ENCODE results near the gene CDH22. TPM values are rescaled to one million over a fixed set of nuclear protein-coding genes. Genes with fewer than 3 reads are reported as not detected.

Gene CDH22
- total RNA-seq, 2 experiments from 2014 or later, result not detected

DNA sequence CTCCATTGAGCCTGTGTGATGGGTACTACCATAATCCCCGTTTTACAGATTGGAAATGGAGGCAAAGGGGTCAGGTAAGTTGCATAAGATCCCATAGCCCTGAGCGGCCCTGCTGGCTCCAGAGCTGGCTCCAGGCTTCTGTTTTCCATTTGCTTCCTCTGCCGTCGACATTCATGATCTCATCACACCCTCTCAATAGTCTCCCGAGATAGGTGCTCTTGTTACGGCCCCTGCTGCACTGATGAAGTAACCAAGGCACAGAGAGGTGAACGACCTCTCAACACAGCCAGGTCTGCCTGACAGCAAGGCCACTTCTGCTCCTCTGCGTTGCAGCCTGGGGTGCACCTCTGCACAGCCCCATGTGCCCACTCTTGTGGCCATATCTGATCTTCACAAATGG, 16.9 kb downstream of the CDH22 start:
- Mint-ChIP-seq H3K27ac (no peak overlapping the region), H3K36me3 (no peaks in the 10 kb centered on the region), H3K4me3 (no peak overlapping the region), H3K9me3 (no peaks in the 10 kb centered on the region), H3K4me1 (no peaks in the 10 kb centered on the region), H3K27me3 (peaks cover 19% of the 10 kb centered on the region)
- ATAC-seq (ENCODE audit: low read depth), result no peak
- POLR2A ChIA-PET, result no interaction called here
- DNase-seq, result no peak

DNA sequence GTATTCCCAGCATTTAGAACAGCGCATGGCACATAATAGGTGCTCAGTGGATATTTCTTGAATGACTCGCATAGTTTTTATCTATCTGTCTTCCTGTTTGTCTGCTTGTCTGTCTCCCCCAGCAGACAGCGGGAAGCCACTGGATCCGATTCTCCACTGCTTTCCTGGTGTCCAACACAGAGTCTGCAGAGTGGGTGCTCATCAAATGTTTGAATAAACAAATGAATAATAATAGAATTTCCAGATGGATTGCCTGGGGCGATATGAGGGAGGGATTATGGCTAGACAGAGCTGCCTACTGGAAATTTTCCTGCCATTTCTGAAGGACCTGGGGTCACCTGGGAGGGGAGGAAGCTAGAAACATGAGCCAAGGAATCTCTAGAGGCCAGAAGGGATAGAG, 18.9 kb downstream of the CDH22 start:
- ATAC-seq (ENCODE audit: low read depth), result no peak
- DNase-seq, result no peak
- Mint-ChIP-seq H3K36me3 (no peaks in the 10 kb centered on the region), H3K27me3 (peaks cover 21% of the 10 kb centered on the region), H3K9me3 (no peaks in the 10 kb centered on the region), H3K4me3 (no peak overlapping the region), H3K27ac (no peak overlapping the region), H3K4me1 (no peaks in the 10 kb centered on the region)
- POLR2A ChIA-PET, result no interaction called here

DNA sequence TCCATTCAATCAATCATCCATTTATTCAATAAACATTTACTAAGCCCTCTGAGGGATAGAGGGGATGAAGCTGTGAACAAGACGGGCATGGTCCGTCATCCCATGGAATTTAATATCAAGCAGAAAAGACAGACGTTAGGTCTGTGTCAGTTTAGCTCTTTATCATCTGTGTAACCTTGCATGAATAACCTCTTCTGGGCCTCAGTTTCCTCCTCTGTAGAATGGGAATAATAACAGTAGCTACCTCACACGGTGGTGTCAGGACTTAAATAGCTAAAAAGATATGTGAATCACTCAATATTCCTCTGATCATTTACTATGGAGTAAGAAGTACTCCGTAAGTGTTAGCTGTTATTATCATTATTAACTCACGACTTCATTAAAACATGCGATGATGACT, 21.3 kb downstream of the CDH22 start:
- POLR2A ChIA-PET, result no interaction called here
- H3K4me3 Mint-ChIP-seq, result no peak overlapping the region
- no peaks in the 10 kb centered on the region for H3K9me3 Mint-ChIP-seq
- H3K4me1 Mint-ChIP-seq, result no peaks in the 10 kb centered on the region
- no peak for DNase-seq
- no peak overlapping the region for H3K27ac Mint-ChIP-seq
- ATAC-seq (ENCODE audit: low read depth), result no peak
- H3K36me3 Mint-ChIP-seq, result no peaks in the 10 kb centered on the region
- H3K27me3 Mint-ChIP-seq, result peaks cover 32% of the 10 kb centered on the region

DNA sequence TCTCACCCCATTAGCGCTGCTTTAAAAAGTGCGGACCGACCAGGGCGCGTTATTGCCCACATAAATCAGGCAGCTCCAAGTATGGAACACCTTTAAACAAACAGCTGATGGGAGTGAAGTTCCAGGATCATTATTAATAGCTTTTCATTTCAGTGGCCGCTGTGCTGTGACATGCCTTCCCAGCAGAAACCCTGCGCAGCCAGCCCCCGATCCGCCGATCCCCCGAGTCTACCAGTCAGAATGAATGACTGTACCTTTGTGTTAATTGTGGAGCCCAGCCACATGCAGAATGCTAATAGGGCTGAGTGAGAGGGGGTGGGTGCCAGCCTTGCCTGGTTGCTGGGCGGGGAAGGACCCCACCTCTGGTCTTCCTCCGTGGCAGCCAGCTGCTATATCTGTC, 21.9 kb downstream of the CDH22 start:
- Mint-ChIP-seq H3K4me1 (no peaks in the 10 kb centered on the region), H3K9me3 (no peaks in the 10 kb centered on the region), H3K36me3 (no peaks in the 10 kb centered on the region), H3K27ac (no peak overlapping the region), H3K27me3 (peaks cover 27% of the 10 kb centered on the region), H3K4me3 (no peak overlapping the region)
- ATAC-seq (ENCODE audit: low read depth) (no peak), DNase-seq (no peak)
- POLR2A ChIA-PET, result no interaction called here

DNA sequence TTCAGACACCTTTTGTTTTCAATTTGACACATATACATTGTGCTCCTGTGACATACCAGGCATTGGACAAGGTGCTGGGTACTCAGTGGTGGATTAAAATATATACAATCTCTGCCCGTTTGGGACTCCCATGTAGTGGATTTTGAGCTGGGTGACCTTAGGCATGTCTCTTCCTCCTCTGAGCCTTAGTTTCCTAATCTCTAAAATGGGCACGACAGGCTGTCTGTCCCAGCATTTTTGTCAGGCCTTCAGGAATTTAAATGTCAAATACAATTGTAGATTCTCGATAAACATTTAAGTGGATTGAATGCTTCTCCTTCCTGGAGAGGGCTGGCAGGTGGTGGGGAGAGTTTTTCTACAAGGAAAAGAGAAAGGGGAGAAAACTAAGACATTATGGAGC, 22.6 kb downstream of the CDH22 start:
- H3K4me1 Mint-ChIP-seq, result no peaks in the 10 kb centered on the region
- peaks cover 29% of the 10 kb centered on the region for H3K27me3 Mint-ChIP-seq
- DNase-seq (no peak), ATAC-seq (ENCODE audit: low read depth) (no peak)
- POLR2A ChIA-PET, result no interaction called here
- H3K36me3 Mint-ChIP-seq, result no peaks in the 10 kb centered on the region
- no peak overlapping the region for H3K4me3 Mint-ChIP-seq
- H3K9me3 Mint-ChIP-seq, result no peaks in the 10 kb centered on the region
- no peak overlapping the region for H3K27ac Mint-ChIP-seq

DNA sequence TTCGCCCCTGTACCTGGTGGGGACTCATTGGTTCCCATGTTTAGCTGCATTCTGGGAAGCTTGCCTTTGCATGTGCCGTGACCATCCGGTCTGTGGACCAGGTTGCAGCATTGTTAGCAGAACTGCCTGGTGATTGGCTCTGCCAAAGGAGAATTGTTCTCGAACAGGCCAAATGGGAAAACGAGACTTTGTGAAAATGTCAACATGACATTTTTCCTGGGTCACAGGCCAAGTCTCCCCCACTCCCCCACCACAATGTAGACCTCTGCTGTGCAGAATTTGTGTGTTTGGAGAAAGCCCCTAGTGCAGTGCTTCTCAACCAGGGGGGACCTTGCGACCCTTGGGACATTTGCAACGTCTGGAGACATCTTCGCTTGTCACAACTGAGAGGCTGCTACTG, 23.2 kb downstream of the CDH22 start:
- Mint-ChIP-seq H3K4me1 (no peaks in the 10 kb centered on the region), H3K4me3 (no peak overlapping the region)
- POLR2A ChIA-PET, result no interaction called here

DNA sequence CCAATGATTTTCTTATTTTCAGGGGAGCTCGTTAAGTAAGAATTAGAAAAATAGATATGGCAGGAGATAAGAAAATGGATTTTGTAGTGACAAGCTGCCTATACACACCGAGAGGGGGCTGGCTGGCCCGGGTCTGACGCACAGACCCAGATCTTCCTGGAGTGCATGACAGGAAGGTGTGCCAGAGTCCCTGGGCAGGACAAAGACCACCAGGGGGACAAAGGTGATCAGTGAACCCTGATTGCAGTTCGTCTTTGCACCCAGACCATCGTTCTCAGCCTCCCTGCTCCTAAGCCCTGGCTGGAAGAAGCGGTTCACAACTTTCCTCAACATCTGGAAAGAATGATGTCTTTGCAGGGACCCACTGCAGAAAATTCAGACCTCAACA, 24.3 kb downstream of the CDH22 start:
- Mint-ChIP-seq H3K27me3 (peaks cover 24% of the 10 kb centered on the region), H3K4me3 (no peak overlapping the region), H3K9me3 (no peaks in the 10 kb centered on the region), H3K36me3 (no peaks in the 10 kb centered on the region), H3K27ac (no peak overlapping the region), H3K4me1 (no peaks in the 10 kb centered on the region)
- POLR2A ChIA-PET, result no interaction called here
- no peak for ATAC-seq (ENCODE audit: low read depth)
- no peak for DNase-seq

More for the DNA sequence above, 23.2 kb downstream of the CDH22 start:
- Mint-ChIP-seq H3K36me3 (no peaks in the 10 kb centered on the region), H3K27ac (no peak overlapping the region), H3K9me3 (no peaks in the 10 kb centered on the region), H3K27me3 (peaks cover 24% of the 10 kb centered on the region)
- ATAC-seq (ENCODE audit: low read depth), result no peak
- DNase-seq, result no peak

DNA sequence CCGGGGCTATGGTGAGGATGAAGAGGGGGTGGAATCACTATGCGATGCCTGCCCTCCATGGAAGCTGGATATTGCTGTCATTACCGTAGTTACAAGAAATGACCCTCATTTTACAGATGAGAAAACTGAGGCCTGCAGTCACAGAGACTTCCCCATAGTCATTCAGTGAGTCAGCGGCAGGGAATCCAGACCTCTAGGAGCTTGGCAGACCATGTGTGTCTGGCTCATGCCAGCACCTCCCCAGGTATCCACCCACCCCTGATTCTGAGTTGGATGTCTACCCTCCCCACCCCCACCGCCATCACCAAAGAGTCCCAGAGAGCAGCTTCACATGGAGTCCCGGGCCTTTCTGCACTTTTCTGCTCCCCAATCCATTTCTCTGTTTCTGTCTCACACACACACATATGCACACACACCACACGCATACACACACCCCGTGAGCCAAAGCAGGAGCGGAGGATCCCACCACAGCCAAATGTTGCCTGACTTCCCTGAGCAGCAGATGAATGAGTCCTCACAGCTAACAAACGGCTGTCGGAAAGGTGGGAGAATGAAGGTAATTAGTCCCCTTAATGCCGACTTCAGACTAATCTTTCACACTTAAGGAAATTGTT, 24.8 kb downstream of the CDH22 start:
- Mint-ChIP-seq H3K9me3 (no peaks in the 10 kb centered on the region), H3K4me1 (no peaks in the 10 kb centered on the region), H3K27me3 (peaks cover 24% of the 10 kb centered on the region), H3K4me3 (no peak overlapping the region), H3K36me3 (no peaks in the 10 kb centered on the region), H3K27ac (no peak overlapping the region)
- ATAC-seq (ENCODE audit: low read depth) (no peak), DNase-seq (no peak)
- POLR2A ChIA-PET, result no interaction called here

DNA sequence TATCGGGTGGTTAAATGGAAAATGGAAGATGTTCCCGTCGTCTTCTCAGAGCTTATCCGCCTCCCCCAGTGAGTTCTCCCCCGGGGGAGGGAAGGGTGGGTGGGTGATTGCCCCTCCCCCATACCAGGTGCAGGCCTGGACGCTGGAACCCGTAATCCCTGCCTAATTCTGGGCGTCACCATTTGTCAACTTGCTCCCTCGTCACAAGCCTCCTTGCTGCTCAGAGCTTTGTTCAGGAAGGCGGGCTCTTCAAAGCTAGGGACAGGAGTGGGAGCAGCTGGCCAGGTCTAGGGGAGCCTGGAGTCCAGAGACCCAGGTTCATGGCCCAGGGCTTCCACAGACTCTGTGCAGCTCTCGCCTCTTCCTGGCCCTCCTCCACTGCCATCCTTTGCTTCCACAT, 25.6 kb downstream of the CDH22 start:
- Mint-ChIP-seq H3K36me3 (no peaks in the 10 kb centered on the region), H3K27me3 (peaks cover 26% of the 10 kb centered on the region), H3K9me3 (no peaks in the 10 kb centered on the region), H3K4me3 (no peak overlapping the region), H3K27ac (no peak overlapping the region), H3K4me1 (no peaks in the 10 kb centered on the region)
- POLR2A ChIA-PET, result no interaction called here
- DNase-seq (no peak), ATAC-seq (ENCODE audit: low read depth) (no peak)

DNA sequence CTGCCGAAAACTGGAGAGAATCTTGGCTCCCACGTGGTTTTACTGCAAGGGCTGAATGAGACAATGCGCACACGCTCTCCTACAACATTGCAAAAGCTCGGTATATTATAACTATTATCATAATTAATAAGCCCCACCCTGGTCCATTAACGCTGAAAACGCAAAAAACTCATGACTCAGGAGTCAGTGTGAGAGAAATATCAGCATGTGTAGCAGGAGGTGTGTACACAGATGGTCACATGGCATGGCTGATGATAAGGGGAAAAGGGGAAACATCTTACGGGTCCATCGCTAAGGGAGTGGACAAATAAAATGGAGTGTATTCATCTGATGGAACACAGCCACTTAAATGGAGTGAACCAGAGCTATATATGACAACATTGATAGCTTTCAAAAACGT, 29.2 kb downstream of the CDH22 start:
- Mint-ChIP-seq H3K4me3 (no peak overlapping the region), H3K9me3 (no peaks in the 10 kb centered on the region), H3K36me3 (no peaks in the 10 kb centered on the region), H3K4me1 (no peaks in the 10 kb centered on the region), H3K27ac (no peak overlapping the region), H3K27me3 (peaks cover 31% of the 10 kb centered on the region)
- DNase-seq (no peak), ATAC-seq (ENCODE audit: low read depth) (no peak)
- POLR2A ChIA-PET, result no interaction called here

DNA sequence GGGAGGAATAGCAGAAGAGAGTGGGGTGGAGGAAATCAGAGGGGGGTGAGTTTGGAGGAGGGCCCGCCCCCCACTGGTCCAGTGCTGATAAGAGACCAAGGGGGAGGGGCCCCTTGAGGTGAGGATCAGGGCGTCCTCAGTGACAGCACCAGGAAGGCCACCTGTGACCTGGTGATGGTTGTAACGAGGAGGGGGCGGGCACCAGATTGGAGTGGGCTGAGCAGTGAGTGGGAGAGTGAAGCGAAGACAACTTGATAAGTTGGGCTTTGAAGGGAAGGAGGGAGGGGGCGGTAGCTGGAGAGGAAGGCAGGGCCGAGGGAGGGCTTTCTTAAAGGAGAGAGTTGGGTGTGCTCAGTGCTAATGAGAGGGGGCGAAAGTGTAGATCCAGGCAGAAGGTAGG, 30.7 kb downstream of the CDH22 start:
- Mint-ChIP-seq H3K27me3 (peaks cover 30% of the 10 kb centered on the region), H3K4me1 (no peaks in the 10 kb centered on the region), H3K36me3 (no peaks in the 10 kb centered on the region), H3K9me3 (no peaks in the 10 kb centered on the region), H3K4me3 (no peak overlapping the region), H3K27ac (no peak overlapping the region)
- DNase-seq, result no peak
- POLR2A ChIA-PET, result no interaction called here
- ATAC-seq (ENCODE audit: low read depth), result no peak

DNA sequence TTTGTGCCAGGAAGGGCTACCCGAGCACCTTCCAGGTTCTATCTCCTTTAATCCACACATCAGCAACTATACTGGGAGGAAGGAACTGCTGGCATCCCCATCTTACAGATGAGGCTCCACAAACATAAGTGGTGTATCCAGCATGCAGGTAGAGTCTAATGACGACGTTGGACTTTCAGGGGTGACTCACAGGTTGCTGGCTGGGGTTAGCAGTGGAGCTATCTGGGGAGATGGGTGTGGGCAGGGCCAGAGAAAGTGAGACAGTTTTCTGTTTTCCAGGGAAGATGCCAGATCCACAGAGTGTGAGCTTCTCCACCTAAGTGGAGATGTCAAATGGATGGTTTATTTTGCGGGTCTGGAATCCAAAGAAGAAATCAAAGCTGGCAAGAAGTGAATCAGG, 31.8 kb downstream of the CDH22 start:
- Mint-ChIP-seq H3K27ac (no peak overlapping the region), H3K36me3 (no peaks in the 10 kb centered on the region), H3K9me3 (no peaks in the 10 kb centered on the region), H3K4me1 (no peaks in the 10 kb centered on the region), H3K27me3 (peaks cover 26% of the 10 kb centered on the region), H3K4me3 (no peak overlapping the region)
- POLR2A ChIA-PET, result no interaction called here
- ATAC-seq (ENCODE audit: low read depth) (no peak), DNase-seq (no peak)

DNA sequence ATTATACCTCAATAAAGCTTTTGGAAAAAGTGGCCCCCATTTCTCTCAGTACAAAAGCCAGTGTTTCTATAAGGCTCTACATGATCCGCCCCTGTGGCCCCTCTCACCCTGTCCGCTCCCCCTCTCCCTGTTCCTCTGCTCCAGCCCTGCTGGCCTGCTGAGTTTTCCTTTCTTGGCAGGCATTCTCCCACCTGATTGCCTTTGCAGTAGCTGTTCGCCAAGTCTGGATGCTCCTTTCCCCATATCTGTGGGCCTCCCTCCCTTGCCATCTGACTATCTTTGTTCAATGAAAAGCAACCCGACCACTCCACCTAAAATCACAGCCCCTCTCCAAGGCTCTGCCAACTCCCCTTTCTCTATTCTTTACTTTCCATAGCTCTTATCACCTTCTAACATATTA, 33.2 kb downstream of the CDH22 start:
- POLR2A ChIA-PET, result no interaction called here
- ATAC-seq (ENCODE audit: low read depth) (no peak), DNase-seq (no peak)
- Mint-ChIP-seq H3K36me3 (no peaks in the 10 kb centered on the region), H3K4me3 (no peak overlapping the region), H3K27ac (no peak overlapping the region), H3K9me3 (no peaks in the 10 kb centered on the region), H3K4me1 (no peaks in the 10 kb centered on the region), H3K27me3 (peaks cover 23% of the 10 kb centered on the region)

DNA sequence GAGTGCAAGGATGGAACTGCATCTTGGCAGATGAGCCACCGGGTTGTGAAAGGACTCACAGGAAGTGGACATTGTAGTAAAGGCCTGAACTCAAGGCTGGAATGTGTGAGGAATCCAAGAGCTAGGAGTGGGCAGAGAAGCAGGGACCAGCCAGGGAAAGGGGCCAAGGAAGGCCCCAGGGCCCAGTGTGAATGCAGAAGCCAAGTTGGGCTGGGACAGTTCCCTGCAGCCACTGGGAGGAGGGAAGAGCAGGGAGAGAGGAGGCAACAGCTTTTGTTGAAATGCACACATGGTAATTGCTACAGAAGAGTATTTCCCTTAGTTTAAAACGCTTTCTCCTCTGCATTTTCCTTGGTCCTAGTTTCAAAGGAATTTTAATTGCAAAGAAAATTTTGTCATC, 34.6 kb downstream of the CDH22 start:
- ATAC-seq (ENCODE audit: low read depth) (no peak), DNase-seq (no peak)
- Mint-ChIP-seq H3K27ac (no peak overlapping the region), H3K27me3 (peaks cover 29% of the 10 kb centered on the region), H3K4me1 (no peaks in the 10 kb centered on the region), H3K36me3 (no peaks in the 10 kb centered on the region), H3K4me3 (no peak overlapping the region), H3K9me3 (no peaks in the 10 kb centered on the region)
- POLR2A ChIA-PET, result no interaction called here

DNA sequence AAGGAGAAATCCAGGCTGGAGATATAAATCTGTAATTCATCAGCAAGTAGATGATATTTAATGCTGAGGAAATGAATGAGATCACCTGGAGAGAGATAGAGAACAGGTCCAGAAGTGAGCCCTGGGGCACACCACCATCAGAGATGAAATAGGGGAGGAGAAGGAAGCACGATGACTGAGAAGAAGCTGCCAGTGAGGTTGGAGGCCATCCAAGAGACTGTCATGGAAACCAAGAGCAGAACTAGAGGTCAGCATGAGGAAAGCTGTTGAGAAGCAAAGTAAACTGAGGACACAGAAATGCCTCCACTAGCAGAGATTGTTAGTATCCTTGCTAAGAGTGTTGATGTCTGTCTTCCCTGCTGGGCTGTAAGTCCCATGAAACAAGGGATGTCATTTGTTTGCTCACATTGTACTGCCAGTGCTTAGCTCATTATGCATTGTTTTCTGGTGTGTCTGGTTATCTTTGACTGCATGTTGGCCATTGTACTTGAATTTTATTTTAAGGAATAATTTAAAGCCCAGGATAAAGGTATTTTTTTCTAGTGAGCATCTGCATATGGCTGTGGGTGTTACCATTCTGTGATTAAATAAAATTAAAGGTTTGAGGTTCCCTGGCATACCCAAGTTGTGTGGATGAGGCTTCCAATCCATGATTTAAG, 35.8 kb downstream of the CDH22 start:
- H3K4me3 Mint-ChIP-seq, result no peak overlapping the region
- H3K36me3 Mint-ChIP-seq, result no peaks in the 10 kb centered on the region
- H3K9me3 Mint-ChIP-seq, result no peaks in the 10 kb centered on the region
- no peaks in the 10 kb centered on the region for H3K4me1 Mint-ChIP-seq
- POLR2A ChIA-PET, result no interaction called here
- DNase-seq (no peak), ATAC-seq (ENCODE audit: low read depth) (no peak)
- no peak overlapping the region for H3K27ac Mint-ChIP-seq
- peaks cover 26% of the 10 kb centered on the region for H3K27me3 Mint-ChIP-seq
